Neural cell (in vitro differentiated cells): Measurements from ENCODE around the gene CXADR.
"Not testable (repeated sequence)": the region's sequence is repeated elsewhere in the genome, so short reads cannot be mapped to it uniquely, and the experiment has no call there.

ENCODE experiments used
- CTCF ChIP-seq: fragments of 450-650 bp; IDR thresholded peaks from 2 replicates; pipeline ENCODE4 v1.5.1; 2014; ENCODE audit warnings: antibody characterized with exemption, mild to moderate bottlenecking, moderate library complexity; ENCODE audit not compliant: poor library complexity, severe bottlenecking
- POLR2AphosphoS5 ChIP-seq: IDR thresholded peaks from 2 replicates; pipeline ENCODE4 v1.6.1; 2012
- REST ChIP-seq: IDR thresholded peaks from 2 replicates; pipeline ENCODE4 v1.6.1; 2012; ENCODE audit warnings: borderline replicate concordance

- not testable (repeated sequence) for TF ChIP-seq POLR2AphosphoS5, REST, CTCF
These were observed 4.2 kb downstream of the CXADR start for GRCh38 chr21:17517008-17517407.
